HG02642 (cell line): Measurements from ENCODE around the gene CENPM.

Experiments
- ATAC-seq: cut with Tn5 transposase; IDR thresholded peaks from one replicate; pipeline ENCODE4 v1.9.1; 2021; ENCODE audit warnings: mild to moderate bottlenecking; ENCODE audit not compliant: unreplicated experiment, poor library complexity

CENPM gene

DNA sequence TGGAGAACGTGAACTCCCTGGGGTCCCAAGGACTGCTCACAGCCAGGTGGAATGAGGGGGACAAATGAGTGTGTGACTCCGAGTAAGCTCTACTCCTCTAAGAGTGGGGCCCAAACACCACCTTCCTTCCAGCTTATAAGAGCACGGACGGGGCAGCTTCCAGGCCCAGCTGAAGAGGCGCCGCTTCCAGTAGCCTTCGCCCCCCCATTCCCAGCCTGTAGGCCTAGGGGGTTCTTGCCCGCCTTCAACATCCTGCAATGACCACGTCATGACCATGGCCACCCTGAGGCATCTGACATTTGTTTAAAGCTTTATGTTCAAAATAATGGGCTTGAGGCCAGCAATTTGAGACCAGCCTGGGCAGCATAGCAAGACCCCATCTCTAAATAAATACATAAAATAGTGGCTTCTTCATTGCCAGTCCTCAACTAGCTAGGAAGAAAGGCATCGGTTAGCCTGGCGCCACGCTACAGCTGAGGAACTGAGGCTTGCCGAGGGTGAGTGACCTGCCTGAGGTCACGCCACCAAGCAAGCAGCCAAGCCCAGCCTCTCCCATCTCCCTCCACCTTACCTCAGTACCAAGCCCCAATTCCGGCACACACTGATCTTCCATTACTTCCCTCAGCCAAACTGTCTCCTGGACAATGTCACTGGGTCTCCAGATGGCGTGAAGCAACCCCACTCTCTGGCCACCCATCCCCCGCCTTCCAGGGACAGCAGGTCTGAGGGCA is 12.5 kb downstream of the CENPM start:
- no peak for ATAC-seq

GRCh38 chr22:41933411-41934177 is 13.4 kb downstream of the CENPM start:
- ATAC-seq, result no peak

DNA sequence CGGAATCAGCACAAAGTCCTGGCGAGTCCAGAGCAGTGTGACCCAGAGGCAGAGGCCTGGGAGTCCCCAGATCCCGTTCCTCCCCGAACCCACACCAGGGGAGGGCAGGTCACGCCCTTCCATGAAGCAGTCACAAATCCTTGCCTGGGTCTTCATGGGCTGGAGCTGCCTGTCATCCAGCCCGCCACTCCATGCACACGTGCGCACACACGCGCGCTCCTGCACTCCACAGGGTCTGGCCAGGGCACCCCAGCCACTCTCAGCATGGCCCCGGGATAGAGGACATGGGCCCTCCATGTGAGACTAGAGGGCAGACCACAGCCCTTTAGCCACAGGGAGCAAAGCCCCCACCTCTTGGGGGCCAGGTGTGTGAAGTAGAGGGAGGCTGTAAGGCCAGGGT is 14.6 kb downstream of the CENPM start:
- ATAC-seq, result no peak

- ATAC-seq, result no peak
Observed at GRCh38 chr22:41931701-41932269, 15.2 kb downstream of the CENPM start.

- ATAC-seq, result no peak
Observed at GRCh38 chr22:41929418-41929810, 17.5 kb downstream of the CENPM start.

DNA sequence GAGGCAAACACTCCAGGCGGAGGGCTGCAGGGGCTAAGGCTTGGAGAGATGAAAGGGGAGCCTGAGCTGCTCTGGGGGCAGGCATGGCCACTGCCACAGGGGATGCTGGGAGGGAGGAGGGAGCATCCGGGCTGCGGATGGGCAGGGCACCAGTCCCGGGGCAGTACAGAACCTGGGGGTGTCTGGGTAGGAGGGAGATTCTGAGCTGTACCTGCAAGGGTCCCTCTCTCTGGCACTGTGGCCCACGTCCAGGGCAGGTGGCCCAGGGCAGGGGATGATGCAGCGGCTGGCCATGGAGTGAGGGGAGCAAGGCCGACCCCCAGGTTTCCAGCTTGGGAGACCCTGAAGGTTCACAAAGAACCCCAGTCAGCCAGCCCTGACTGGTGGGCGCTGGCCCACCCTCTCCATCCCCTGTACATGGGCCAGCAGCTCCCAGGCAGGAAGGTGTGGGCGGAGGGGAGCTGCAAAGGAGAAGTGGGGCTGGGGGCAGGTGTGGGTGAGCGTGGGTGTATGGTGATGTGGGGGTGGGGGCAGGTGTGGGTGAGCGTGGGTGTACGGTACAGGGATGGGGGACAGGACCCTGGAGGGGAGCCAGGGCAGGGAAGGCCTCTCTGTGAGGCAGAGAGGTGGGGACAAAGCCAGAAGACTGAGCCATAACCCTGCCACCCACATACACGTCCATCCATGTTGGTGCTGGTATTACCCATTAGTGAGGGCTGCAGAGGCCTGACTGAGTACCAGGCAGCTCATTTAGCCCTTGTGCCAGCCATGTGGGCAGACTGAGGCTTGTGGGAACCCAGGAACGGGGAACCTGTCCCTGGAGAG is 18.1 kb downstream of the CENPM start:
- ATAC-seq, result no peak

DNA sequence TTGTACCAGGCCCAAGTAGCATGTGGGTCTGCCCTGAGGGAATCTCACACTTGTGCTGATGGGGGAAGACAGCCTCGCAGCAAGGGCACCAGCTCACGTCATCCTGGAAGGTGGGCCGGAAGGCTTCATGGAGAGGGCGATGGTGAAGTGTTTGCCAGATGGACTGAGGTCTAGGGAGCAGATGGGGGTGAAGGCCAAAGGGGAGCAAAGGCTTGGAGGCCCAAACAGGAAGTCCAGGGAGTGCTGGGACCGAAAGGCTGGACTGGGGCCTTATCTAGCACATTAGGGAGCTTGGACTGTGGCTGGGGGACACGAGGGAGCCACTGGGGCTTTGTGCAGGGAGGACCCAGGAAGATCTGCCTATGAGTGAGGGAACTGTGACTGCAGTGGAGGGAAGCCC is 19.1 kb downstream of the CENPM start:
- ATAC-seq, result no peak

- ATAC-seq, result peak; percentile 36
Observed at GRCh38 chr22:41925783-41926460, 21.0 kb downstream of the CENPM start.

- ATAC-seq, result no peak
Observed at GRCh38 chr22:41923595-41924276, 23.2 kb downstream of the CENPM start.

DNA sequence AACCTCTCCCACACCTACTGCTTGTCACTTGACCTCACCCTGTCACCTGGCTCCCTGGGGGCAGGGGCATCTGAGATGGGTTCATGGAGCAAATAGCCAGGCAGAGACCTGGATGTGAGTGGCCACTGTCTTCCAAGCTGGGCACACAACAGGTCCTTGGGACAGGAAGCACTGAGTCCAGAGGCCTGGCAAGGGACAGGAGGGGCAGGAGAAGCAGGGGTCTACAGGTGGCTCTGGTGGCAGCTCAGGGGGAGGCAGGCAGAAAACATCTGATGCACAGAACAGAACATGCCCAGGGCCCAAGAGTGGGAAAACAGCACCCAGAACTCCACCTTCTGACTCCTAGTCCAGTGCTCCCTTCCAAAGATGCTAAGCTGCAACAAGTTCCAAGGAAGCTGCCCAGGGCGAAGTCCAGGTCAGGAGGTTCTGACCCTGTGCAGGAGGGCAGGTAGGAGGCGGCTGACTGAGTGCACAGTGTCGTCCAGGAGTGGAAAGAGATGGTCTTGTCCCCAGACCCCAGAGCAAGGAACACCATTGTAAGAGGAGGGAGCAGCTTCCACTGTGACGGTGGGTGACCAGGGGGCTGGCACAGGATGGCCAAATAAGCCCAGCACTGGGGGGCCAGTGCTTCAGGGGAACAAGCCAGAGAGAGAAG is 23.9 kb downstream of the CENPM start:
- no peak for ATAC-seq

DNA sequence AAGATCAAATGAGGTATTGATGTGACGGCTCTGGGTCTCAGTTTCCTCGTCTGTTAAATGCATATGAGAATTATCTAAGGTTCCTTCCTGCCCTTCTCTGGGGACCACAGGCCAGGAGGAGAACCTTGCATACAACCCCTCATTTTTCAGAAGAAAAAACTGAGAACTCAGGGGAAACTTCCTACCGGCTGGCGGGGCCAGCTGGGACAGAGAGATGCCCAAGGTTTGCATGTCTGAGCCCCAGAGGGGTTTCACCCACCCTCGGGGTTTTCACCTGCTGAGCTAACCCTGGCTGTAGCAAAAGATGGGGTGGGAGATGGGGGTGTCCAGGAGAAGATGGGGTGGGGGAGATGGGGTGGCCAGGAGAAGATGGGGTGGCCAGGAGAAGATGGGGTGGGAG is 24.6 kb downstream of the CENPM start:
- ATAC-seq, result no peak

DNA sequence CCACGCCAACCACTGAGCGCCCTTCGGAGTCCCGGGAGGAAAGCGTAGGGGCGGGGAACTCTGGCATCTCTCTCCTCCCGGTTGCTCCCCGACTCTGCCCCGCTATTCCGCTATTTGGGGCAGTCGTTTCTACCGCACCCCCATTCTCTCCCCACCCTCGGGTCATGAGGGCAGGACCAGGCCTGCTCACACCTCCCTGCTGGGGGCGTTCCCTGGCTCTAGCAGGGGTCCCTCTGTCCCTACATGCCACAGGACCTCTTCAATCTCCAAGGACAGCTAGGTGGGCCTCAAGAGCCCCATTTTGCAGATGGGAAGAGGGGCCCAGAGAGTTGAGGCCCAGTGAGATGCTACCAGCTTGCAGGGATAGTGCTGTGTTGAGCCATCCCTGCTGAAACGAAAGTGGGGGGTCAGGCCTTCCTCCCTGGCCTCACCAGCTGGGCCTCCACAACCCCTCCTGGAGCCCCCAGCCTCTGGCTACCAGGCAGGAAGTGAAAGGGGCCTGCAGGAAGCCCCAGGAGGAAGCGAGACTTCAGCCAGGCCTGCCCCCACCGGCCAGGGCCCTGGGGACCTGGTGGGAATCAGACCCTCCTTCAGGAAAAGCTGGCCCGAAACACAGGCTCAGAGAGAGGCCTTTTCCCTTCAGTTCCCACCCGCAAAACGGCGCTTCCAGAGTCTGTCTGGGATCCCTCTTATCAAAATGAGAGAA is 26.5 kb downstream of the CENPM start:
- ATAC-seq, result peak; percentile 15

GRCh38 chr22:41919357-41920224 is 27.4 kb downstream of the CENPM start:
- peak; percentile 51 for ATAC-seq

DNA sequence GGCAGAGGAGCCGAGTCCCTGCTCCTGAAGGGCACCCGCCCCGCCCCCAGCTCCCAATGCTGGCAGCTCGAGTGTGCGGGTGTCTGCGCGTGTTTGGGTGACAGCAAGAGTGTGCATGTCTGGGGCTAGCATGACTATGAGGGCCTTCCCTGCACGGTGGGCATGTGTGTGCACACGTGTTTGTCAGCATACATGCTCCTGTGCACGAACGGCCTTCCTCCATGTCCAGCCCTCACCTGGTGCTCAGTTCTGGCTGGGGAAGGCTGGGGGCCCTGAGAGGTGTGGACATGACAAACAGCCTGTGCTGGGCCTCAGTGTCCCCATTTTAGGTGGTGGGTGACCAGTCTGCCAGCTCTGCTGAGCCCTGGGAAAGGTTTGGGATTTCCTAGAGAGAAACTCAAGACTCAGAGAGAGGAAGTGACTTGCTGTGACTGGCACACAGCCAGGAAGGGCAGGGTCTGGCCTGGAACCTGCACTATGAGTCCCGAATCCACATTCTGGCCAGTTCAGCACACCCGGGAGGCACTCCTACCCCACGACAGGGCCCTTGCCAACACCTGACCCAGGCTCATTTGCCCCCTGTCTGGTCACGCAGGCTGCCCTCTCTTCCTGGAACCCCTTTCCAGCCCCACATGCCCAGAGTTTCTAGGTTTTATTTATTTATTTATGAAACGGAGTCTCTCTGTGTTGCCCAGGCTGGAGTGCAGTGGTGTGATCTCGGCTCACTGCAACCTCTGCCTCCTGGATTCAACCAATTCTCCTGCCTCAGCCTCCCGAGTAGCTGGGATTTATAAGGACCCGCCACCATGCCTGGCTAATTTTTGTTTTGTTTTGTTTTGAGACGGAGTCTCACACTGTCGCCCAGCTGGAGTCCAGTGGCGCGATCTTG is 28.8 kb downstream of the CENPM start:
- no peak for ATAC-seq

DNA sequence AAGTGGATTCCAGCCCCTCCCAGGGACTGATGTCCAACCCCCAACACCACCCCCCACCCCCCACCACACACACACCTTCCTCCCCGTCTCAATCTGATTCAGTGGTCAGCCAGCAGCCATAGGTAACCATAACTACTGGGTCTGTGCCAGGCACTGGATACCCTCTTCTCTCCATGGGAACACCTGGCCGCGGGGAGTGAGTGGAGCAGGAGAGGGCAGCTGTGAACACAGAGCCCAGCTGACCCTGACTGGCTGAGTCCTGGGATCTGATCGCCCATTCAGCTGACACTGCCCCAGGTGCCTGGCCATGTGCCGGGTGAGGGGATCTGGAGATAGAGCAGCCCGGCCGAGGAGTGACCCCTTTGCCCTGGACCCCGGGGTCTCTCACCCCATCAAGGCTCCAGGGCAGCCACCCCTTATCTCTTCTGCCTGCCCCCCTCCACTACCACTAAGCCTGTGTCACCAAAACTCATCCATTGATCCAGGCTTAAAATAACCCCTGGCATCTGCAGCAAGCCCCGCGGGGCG is 29.5 kb downstream of the CENPM start:
- no peak for ATAC-seq

- no peak for ATAC-seq
Observed at GRCh38 chr22:41916745-41917358, 30.1 kb downstream of the CENPM start.
